Activated T-cell treated with anti-CD3 and anti-CD28 coated beads, Interleukin-2, amount 50 U/mL, for 72 hours (primary cell): ENCODE measurements around the gene TMED9. TPM values are rescaled to one million over a fixed set of nuclear protein-coding genes. Genes with fewer than 3 reads are reported as not detected.
A peak's percentile ranks its signal among the peaks of the same experiment; 100 is the strongest.

Experiments used
- ATAC-seq, 2 donors: fragments of 150-1000 bp; cut with Tn5 transposase; replicated peaks in 1 of 2; 2 replicates each; pipeline ENCODE4 v1.10.0; 2021; ENCODE audit warnings: moderate library complexity in 2 of 2, mild to moderate bottlenecking in 1 of 2
- DNase-seq, 2 donors: peaks; one replicate each; pipeline ENCODE4 v3.0.0; 2021 to 2022; ENCODE audit warnings: mixed read lengths in 1 of 2
- H3K27ac Mint-ChIP-seq: one replicate; pipeline ENCODE4 v1.8.0; 2022; ENCODE audit warnings: mild to moderate bottlenecking, moderate library complexity, mixed read lengths
- H3K27me3 Mint-ChIP-seq: one replicate; pipeline ENCODE4 v1.8.0; 2022; ENCODE audit warnings: low read depth, mixed read lengths
- H3K36me3 Mint-ChIP-seq, 2 donors: one replicate each; pipeline ENCODE4 v1.8.0; 2022; ENCODE audit warnings: mixed read lengths in 2 of 2, mild to moderate bottlenecking in 1 of 2; ENCODE audit not compliant: insufficient read depth in 2 of 2
- H3K4me1 Mint-ChIP-seq: one replicate; pipeline ENCODE4 v1.8.0; 2022; ENCODE audit warnings: low read depth, mixed read lengths
- H3K4me3 Mint-ChIP-seq, 2 donors: one replicate each; pipeline ENCODE4 v1.8.0; 2022; ENCODE audit warnings: mild to moderate bottlenecking in 2 of 2, mixed read lengths in 2 of 2, moderate library complexity in 2 of 2
- H3K9me3 Mint-ChIP-seq, 2 donors: one replicate each; pipeline ENCODE4 v1.8.0; 2022; ENCODE audit warnings: mixed read lengths in 2 of 2
- total RNA-seq, 2 donors: library from RNA; stranded (reverse); gene quantifications; one replicate each; pipeline ENCODE4 v1.2.3, GENCODE V29; 2022

TMED9 gene
- total RNA-seq, 2 donors from 2014 or later = 96.2 to 107 TPM

GRCh38 chr5:177604116-177604521 is 12.1 kb downstream of the TMED9 start:
- H3K27ac Mint-ChIP-seq = no peak overlapping the region
- H3K4me3 Mint-ChIP-seq = no peak overlapping the region
- H3K36me3 Mint-ChIP-seq = peaks cover 3 to 4% of the 10 kb centered on the region in 2 donors
- H3K27me3 Mint-ChIP-seq = no peaks in the 10 kb centered on the region
- DNase-seq = no peak
- no peaks in the 10 kb centered on the region for H3K9me3 Mint-ChIP-seq
- H3K4me1 Mint-ChIP-seq = peaks cover 24% of the 10 kb centered on the region
- no peak for ATAC-seq

DNA sequence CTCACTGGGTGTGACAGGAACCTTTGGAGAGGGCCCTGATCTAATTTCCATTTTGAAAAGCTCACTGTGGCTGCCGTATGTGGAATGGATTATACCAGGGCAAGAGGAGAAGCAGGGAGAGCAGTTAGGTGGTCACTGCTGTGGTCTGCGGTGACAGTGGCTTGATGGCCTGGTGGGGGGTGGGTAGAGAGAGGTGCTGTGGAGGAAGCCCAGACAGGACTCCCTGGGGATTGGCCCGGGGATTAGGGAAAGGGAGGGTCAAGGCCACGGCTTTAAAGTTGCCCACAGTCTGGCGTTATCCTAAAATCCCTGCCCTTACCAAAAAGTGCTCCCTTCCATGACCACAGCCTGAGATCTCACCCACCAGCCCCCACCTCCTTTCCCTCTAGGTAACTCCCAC is 12.7 kb downstream of the TMED9 start:
- no peaks in the 10 kb centered on the region for H3K27me3 Mint-ChIP-seq
- no peak overlapping the region for H3K4me3 Mint-ChIP-seq
- ATAC-seq = no peak
- no peaks in the 10 kb centered on the region for H3K9me3 Mint-ChIP-seq
- H3K27ac Mint-ChIP-seq = no peak overlapping the region
- no peak for DNase-seq
- peaks cover 20% of the 10 kb centered on the region for H3K4me1 Mint-ChIP-seq
- peaks cover 3 to 4% of the 10 kb centered on the region in 2 donors for H3K36me3 Mint-ChIP-seq

DNA sequence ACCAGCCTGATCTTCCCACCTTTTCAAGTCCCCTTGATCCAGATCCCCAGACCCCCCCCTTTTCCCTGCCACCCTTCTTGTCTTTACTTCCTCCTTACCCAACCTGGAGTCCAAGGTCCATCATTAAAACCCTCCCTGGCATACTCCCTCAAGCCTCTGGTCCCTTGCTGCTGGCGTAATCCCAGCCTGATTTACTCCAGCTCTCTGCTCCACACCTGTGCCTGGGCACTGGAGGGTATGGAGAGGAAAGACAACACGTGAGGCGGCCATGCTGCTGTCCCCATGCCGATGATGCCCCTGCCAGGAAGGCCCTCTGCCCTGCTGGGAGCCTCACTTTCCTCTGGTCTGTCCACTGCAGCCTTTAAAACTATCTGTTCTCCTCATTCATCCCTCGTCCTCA is 13.1 kb downstream of the TMED9 start:
- ATAC-seq (no peak), DNase-seq (no peak)
- Mint-ChIP-seq H3K27me3 (no peaks in the 10 kb centered on the region), H3K4me1 (peaks cover 20% of the 10 kb centered on the region), H3K4me3 (no peak overlapping the region), H3K9me3 (no peaks in the 10 kb centered on the region), H3K27ac (no peak overlapping the region), H3K36me3 (peaks cover 3 to 4% of the 10 kb centered on the region in 2 donors)

GRCh38 chr5:177605667-177606066 is 13.7 kb downstream of the TMED9 start:
- H3K4me3 Mint-ChIP-seq = no peak overlapping the region
- no peak overlapping the region for H3K27ac Mint-ChIP-seq
- no peak for ATAC-seq

DNA sequence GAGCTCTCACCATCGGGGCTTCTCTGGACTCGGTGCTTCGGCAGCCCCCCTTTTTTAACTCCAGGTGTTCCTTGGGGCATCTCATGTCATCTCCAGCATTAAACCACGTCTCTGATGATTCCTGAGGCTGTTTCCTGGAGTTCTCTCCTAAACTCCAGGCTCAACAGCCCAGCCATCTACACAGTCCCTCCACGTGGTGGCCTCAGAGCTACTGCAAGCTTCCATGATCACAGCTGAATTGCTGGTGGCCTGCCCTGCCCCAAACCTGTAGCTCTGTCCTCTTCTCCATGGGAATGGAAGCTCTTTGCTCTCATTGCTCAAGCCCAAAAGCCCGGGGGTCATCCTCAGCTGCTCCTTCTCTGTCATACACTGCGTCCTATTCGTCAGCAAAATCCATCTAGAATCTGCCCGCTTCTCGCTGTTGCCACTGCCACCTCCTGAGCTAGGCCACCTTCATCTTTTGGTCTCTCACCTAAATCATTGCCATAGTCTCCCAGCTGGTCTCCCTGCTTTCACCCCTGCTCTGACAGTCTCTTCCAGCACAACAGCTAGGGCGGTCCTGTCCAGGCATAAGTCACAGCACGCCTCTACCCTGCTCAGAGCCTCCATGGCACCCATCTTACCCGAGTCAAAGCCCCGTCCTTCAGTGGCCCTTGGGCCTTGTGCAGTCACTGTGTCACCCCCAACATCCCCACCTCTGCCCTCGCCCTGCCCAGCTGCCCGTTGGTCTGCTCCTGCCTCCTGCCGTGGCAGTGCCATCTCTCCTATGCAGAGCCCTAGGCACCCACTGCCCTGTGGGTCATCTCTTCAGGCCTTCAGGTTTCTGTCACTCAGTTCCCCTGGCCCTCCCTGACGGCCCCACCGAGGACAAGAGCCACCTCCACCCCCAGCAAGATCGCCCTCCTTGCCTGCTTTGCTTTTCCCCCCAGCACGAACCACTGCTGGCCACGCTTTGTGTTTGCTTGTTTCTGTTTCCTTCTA is 14.4 kb downstream of the TMED9 start:
- Mint-ChIP-seq H3K4me3 (no peak overlapping the region), H3K36me3 (no peaks in the 10 kb centered on the region), H3K9me3 (no peaks in the 10 kb centered on the region), H3K27ac (no peak overlapping the region), H3K27me3 (no peaks in the 10 kb centered on the region), H3K4me1 (peaks cover 9% of the 10 kb centered on the region)
- DNase-seq = no peak
- ATAC-seq = no peak

More at GRCh38 chr5:177605667-177606066, 13.7 kb downstream of the TMED9 start:
- no peak for DNase-seq
- peaks cover 16% of the 10 kb centered on the region for H3K4me1 Mint-ChIP-seq
- H3K36me3 Mint-ChIP-seq = peaks cover under 1% of the 10 kb centered on the region in 2 donors
- H3K27me3 Mint-ChIP-seq = no peaks in the 10 kb centered on the region
- no peaks in the 10 kb centered on the region for H3K9me3 Mint-ChIP-seq

DNA sequence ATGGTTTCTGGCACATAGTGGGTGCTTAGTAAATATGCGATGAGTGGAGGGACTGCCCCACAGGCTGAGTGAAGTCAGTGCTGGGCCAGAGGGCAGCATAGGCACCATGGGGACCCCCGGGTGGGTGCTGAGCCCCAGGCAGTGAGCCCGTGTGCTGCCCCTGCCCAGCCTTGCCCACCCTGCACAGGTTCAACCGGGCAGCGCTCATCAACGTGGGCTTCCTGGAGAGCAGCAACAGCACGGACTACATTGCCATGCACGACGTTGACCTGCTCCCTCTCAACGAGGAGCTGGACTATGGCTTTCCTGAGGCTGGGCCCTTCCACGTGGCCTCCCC is 15.1 kb downstream of the TMED9 start:
- Mint-ChIP-seq H3K27ac (no peak overlapping the region), H3K4me1 (peaks cover 5% of the 10 kb centered on the region), H3K9me3 (no peaks in the 10 kb centered on the region), H3K27me3 (no peaks in the 10 kb centered on the region), H3K4me3 (no peak overlapping the region), H3K36me3 (no peaks in the 10 kb centered on the region)
- DNase-seq = no peak
- no peak for ATAC-seq

GRCh38 chr5:177607452-177608192 is 15.6 kb downstream of the TMED9 start:
- no peak overlapping the region for H3K27ac Mint-ChIP-seq
- no peaks in the 10 kb centered on the region for H3K9me3 Mint-ChIP-seq
- DNase-seq (peak; percentile 63 to 71), ATAC-seq (peak; percentile 71 to 78)
- no peaks in the 10 kb centered on the region for H3K36me3 Mint-ChIP-seq
- peaks cover 8% of the 10 kb centered on the region for H3K4me1 Mint-ChIP-seq
- H3K27me3 Mint-ChIP-seq = no peaks in the 10 kb centered on the region
- H3K4me3 Mint-ChIP-seq = no peak overlapping the region

GRCh38 chr5:177608243-177609075 is 16.5 kb downstream of the TMED9 start:
- Mint-ChIP-seq H3K36me3 (no peaks in the 10 kb centered on the region), H3K4me1 (peaks cover 8% of the 10 kb centered on the region), H3K4me3 (no peak overlapping the region), H3K27ac (no peak overlapping the region), H3K27me3 (no peaks in the 10 kb centered on the region), H3K9me3 (no peaks in the 10 kb centered on the region)
- no peak for DNase-seq
- ATAC-seq = no peak

GRCh38 chr5:177609076-177610059 is 17.4 kb downstream of the TMED9 start:
- peaks cover 8% of the 10 kb centered on the region for H3K4me1 Mint-ChIP-seq
- no peak overlapping the region for H3K27ac Mint-ChIP-seq
- H3K9me3 Mint-ChIP-seq = no peaks in the 10 kb centered on the region
- DNase-seq (no peak), ATAC-seq (no peak)
- H3K4me3 Mint-ChIP-seq = no peak overlapping the region
- H3K27me3 Mint-ChIP-seq = no peaks in the 10 kb centered on the region
- no peaks in the 10 kb centered on the region for H3K36me3 Mint-ChIP-seq

DNA sequence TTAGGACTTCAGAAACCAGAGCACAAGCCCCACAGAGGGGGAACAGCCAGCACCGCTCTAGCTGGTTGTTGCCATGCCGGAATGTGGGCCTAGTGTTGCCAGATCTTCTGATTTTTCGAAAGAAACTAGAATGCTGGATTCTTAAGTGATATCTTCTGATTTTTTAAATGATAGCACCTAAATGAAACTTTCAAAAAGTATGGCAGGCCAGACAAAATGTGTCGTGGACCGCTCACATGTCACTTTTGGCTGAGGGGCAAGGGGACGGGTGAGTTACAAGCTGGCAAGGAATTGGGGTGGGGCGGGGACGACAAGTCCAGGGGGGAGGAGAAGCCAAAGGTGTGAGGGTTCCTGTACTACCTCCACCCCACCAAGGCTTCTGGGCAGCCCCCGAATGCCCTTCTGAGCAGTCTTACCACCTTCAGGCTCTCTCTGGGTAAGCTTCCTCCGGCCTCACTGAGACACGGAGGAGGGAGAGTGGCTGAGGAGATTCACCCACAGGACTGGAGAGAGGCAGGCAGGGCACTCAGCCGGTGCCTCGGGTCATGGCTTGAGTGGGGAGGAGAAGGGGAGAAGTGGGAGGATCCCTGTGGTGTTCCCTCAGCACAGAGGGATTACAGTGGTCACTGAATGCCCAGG is 18.2 kb downstream of the TMED9 start:
- no peaks in the 10 kb centered on the region for H3K36me3 Mint-ChIP-seq
- ATAC-seq (no peak), DNase-seq (no peak)
- H3K27ac Mint-ChIP-seq = no peak overlapping the region
- H3K9me3 Mint-ChIP-seq = no peaks in the 10 kb centered on the region
- H3K4me1 Mint-ChIP-seq = peaks cover 8% of the 10 kb centered on the region
- H3K27me3 Mint-ChIP-seq = no peaks in the 10 kb centered on the region
- no peak overlapping the region for H3K4me3 Mint-ChIP-seq

DNA sequence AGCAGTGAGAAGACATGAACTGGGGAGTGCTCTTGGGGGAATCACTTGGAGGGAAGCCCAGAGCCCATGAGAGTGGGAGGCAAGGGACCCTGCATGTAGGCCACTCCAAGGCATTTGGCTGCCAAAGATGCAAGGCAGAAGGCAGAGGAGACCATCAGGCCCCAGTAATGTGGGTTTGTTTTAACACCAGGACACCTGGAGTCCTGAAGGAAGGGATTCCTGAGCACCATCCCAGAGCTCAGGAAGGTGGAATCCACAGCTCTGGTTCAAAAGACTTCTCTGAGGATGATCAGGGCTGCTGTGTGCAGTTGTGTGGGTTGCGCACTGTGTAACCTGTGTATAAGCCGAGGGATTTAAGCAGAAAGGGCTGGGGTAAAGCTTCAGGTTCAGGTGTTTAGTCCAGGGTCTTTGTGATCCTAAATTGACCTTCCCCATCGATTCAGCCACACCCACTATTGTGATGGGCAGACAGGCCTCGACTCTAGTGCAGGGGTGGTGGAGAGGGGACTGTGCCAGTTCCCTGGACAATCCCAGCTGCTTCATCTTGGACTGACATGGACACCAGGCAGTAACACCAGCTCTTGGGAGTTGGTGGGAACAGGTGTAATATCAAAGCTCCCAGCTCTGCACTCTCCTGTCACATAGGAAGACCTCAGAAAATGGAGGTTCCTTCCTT is 18.9 kb downstream of the TMED9 start:
- H3K27ac Mint-ChIP-seq = no peak overlapping the region

More for the DNA sequence above, 18.9 kb downstream of the TMED9 start:
- Mint-ChIP-seq H3K36me3 (no peaks in the 10 kb centered on the region), H3K4me3 (no peak overlapping the region), H3K4me1 (peaks cover 8% of the 10 kb centered on the region), H3K27me3 (no peaks in the 10 kb centered on the region), H3K9me3 (no peaks in the 10 kb centered on the region)
- no peak for ATAC-seq
- DNase-seq = no peak
